SJSA1 (cell line): ENCODE results near the gene CITED1. TPM values are rescaled to one million over a fixed set of nuclear protein-coding genes. Genes with fewer than 3 reads are reported as not detected.

Experiments used
- DNase-seq, 2 experiments: peaks; one replicate each; pipeline ENCODE4 v3.0.0-alpha.2; 2015 to 2020; ENCODE audit warnings: low spot score in 2 of 2, low read depth in 1 of 2
- H3K27ac ChIP-seq: fragments of 250-450 bp; sonication (Bioruptor Pico); 2 replicates; pipeline ENCODE4 v1.5.1; 2020; ENCODE audit warnings: mild to moderate bottlenecking, moderate library complexity
- H3K27me3 ChIP-seq: fragments of 250-450 bp; sonication (Bioruptor Pico); replicated peaks from 2 replicates; pipeline ENCODE4 v1.5.1; 2020; ENCODE audit warnings: mild to moderate bottlenecking, moderate library complexity
- H3K36me3 ChIP-seq: fragments of 250-450 bp; sonication (Bioruptor Pico); 2 replicates; pipeline ENCODE4 v1.5.1; 2020; ENCODE audit warnings: mild to moderate bottlenecking
- H3K4me1 ChIP-seq: fragments of 250-450 bp; sonication (Bioruptor Pico); replicated peaks from 2 replicates; pipeline ENCODE4 v1.6.1; 2021; ENCODE audit warnings: mild to moderate bottlenecking
- H3K4me3 ChIP-seq: fragments of 250-450 bp; sonication (Bioruptor Pico); 2 replicates; pipeline ENCODE4 v1.5.1; 2020; ENCODE audit warnings: mild to moderate bottlenecking
- H3K9me3 ChIP-seq: fragments of 250-450 bp; sonication (Bioruptor Pico); replicated peaks from 2 replicates; pipeline ENCODE4 v1.5.1; 2020; ENCODE audit warnings: mild to moderate bottlenecking
- total RNA-seq: library from RNA; depleted of rRNA; stranded (reverse); fragments of >200 nt; shearing (Covaris generic); gene quantifications from 2 replicates; pipeline ENCODE4 v1.2.3, GENCODE V29; 2014

Gene CITED1
- total RNA-seq, 1 experiment from 2014 or later, result 0.11 TPM

- peaks cover 4% of the 10 kb centered on the region for H3K4me1 ChIP-seq
- no peak overlapping the region for H3K27ac ChIP-seq
- peaks cover 8% of the 10 kb centered on the region for H3K27me3 ChIP-seq
- no peak for DNase-seq
- H3K4me3 ChIP-seq, result no peak overlapping the region
- H3K9me3 ChIP-seq, result no peaks in the 10 kb centered on the region
- H3K36me3 ChIP-seq, result no peaks in the 10 kb centered on the region
Observed at GRCh38 chrX:72299891-72300630, 5.7 kb downstream of the CITED1 start.

DNA sequence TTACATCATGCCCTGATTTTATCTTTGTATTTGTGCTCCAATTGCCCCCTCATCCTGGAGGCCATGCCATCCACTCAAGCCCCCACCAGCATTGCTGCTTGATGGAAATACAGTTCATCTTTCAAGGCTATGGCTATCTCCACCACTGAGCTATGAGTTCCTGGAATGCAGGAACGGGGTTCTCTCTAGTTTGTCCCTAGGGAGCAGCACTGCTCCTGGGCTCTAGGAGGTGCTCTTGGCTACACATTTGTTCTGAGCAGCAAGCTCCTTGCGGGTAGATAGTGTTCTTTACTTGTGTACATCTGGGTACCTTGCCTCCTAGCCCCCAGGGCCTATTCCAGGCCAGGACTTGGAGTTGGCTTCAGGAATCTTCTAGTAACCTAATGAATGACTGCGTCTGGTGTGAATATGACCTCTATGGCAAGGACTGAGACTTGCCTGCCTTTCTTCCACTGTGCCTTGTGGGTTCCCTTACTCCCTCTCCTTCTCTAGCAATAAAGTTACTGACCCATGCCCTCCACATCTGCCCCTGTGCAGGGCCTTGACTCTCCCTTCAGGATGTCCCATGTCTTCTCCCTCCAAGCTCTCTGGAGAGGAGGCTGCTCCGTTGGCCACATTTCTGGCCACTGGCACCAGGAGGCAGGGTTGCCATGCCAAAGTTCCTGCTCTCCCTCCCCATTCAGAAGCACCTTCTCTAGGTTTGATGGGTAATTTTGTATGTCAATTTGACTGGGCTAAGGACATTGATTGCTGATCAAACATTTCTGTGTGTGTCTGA is 7.6 kb downstream of the CITED1 start:
- Histone ChIP-seq H3K36me3 (no peaks in the 10 kb centered on the region), H3K4me3 (no peak overlapping the region), H3K4me1 (no peaks in the 10 kb centered on the region), H3K9me3 (no peaks in the 10 kb centered on the region), H3K27ac (no peak overlapping the region), H3K27me3 (no peaks in the 10 kb centered on the region)
- DNase-seq, result no peak

GRCh38 chrX:72296991-72297390 is 8.7 kb downstream of the CITED1 start:
- DNase-seq, result no peak
- H3K4me3 ChIP-seq, result no peak overlapping the region
- 0 out of 2 replicates have a peak, but pooled peaks cover 4% of the 10 kb centered on the region for H3K27me3 ChIP-seq
- no peaks in the 10 kb centered on the region for H3K9me3 ChIP-seq
- no peaks in the 10 kb centered on the region for H3K36me3 ChIP-seq
- H3K4me1 ChIP-seq, result no peaks in the 10 kb centered on the region
- no peak overlapping the region for H3K27ac ChIP-seq

DNA sequence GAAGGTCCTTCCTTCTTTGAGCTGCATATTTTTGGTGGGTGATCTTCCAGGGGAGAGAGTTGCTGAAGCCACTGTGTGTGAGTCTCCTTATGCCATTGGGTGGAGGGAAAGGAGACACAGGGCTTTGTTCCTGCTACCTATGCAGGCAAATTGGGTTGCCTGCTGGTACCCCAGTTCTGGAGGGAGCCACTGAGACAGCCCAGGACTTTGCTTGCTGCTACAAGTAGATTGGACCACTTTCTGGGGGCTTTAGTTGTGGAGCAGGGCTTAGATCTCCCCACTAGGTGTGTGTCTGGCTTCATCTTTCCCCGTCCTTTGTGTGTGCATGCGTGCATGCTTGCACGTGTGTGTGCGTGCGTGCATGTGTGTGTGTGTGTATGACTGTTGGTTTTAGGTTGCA is 10.0 kb downstream of the CITED1 start:
- Histone ChIP-seq H3K4me1 (no peaks in the 10 kb centered on the region), H3K36me3 (no peaks in the 10 kb centered on the region), H3K9me3 (no peaks in the 10 kb centered on the region), H3K27ac (no peak overlapping the region), H3K27me3 (0 out of 2 replicates have a peak, but pooled peaks cover 4% of the 10 kb centered on the region), H3K4me3 (no peak overlapping the region)
- DNase-seq, result no peak

DNA sequence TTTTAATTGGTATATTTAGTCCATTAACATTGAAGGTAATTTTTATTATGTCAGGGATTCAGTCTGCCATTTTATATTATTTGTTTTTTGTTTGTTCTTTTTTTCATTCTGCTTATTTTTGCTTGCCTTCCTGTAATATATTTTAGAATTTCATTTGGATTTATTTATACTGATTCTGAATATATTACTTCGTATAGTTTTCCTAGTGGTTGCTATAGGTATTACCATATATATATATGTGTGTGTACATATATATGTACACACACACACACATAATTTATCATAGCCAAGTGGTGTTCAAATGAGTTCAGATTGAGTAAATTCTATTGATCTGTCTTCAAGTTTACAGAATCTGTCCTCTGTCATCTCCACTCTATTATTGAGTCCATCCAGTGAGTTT is 11.2 kb downstream of the CITED1 start:
- H3K36me3 ChIP-seq, result no peaks in the 10 kb centered on the region
- no peak overlapping the region for H3K27ac ChIP-seq
- H3K4me3 ChIP-seq, result no peak overlapping the region
- no peaks in the 10 kb centered on the region for H3K9me3 ChIP-seq
- H3K27me3 ChIP-seq, result 0 out of 2 replicates have a peak, but pooled peaks cover 4% of the 10 kb centered on the region
- no peaks in the 10 kb centered on the region for H3K4me1 ChIP-seq
- no peak for DNase-seq

DNA sequence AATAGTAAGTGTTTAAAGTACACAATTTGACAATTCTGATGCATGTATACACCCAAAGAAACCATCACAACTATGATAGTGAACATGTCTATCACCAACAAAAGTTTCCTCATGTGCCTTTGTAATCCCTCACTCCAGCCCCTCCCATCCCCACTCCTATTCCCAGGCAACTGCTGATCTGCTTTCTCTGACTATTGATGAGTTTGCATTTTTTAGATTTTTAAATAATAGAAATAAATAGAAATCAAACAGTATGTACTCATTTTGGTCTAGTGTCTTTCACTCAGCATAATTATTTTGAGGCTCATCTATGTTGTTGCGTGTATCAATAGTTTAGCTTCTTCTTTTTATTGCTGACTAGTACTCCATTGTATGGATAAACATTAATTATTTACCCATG is 23.4 kb downstream of the CITED1 start:
- H3K27ac ChIP-seq, result no peak overlapping the region
- H3K27me3 ChIP-seq, result no peaks in the 10 kb centered on the region
- DNase-seq, result no peak
- H3K4me1 ChIP-seq, result no peaks in the 10 kb centered on the region
- H3K4me3 ChIP-seq, result no peak overlapping the region
- no peaks in the 10 kb centered on the region for H3K9me3 ChIP-seq
- no peaks in the 10 kb centered on the region for H3K36me3 ChIP-seq

DNA sequence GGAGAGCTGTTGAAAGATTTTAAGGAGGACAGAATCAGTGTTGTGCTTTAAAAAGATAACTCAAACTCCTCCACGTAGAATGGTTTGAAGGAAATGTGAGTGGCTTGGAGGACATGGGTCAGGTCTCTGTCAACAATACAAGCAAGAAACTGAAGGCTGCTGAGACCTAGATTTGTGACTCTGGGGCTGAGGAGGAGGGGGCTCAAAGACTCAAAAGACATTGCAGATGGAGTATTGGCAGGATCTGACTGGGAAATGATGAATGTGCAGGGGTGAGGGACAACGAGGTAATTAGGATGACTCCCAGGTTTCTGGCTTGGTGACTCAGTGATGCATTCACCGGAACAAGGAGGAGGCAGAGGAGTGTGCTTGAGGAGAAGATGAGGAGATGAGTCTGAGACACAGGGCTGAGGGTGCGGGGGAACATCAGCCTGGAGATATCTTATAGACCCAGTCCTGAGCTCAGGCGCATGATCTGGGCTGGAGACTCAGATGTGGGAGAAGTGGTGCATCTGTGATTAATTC is 25.3 kb downstream of the CITED1 start:
- Histone ChIP-seq H3K9me3 (no peaks in the 10 kb centered on the region), H3K36me3 (peaks cover 10% of the 10 kb centered on the region), H3K27me3 (no peaks in the 10 kb centered on the region), H3K27ac (no peak overlapping the region), H3K4me1 (peaks cover 7% of the 10 kb centered on the region), H3K4me3 (no peak overlapping the region)
- DNase-seq, result no peak

DNA sequence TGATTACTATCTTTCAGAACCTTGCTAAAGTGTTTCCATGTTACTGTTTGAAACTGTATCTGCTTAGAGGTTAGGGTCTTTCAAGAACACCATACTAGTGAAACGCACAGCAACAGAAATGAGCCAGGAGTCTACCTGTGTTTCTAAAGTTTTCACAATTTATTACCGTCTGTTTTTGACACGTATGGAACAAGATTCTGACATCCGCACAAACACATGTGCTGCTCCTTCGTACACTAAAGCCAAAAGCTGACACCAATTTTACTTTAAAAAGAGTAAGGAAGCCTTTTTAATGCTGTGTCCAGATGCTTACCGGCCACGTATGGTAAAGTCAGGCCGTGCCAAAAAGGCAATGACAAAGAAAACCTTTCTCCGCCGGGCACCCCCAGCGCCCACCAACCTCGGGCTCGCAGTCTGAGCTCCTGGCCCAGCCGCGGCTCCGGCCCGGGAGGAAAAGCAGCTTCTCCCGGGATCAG is 29.2 kb downstream of the CITED1 start:
- peaks cover 43% of the 10 kb centered on the region for H3K4me1 ChIP-seq
- peak overlapping the region; percentile 62 for H3K4me3 ChIP-seq
- DNase-seq, result no peak
- H3K27me3 ChIP-seq, result no peaks in the 10 kb centered on the region
- H3K36me3 ChIP-seq, result peaks cover 47% of the 10 kb centered on the region
- peak overlapping the region; percentile 70 for H3K27ac ChIP-seq
- no peaks in the 10 kb centered on the region for H3K9me3 ChIP-seq

DNA sequence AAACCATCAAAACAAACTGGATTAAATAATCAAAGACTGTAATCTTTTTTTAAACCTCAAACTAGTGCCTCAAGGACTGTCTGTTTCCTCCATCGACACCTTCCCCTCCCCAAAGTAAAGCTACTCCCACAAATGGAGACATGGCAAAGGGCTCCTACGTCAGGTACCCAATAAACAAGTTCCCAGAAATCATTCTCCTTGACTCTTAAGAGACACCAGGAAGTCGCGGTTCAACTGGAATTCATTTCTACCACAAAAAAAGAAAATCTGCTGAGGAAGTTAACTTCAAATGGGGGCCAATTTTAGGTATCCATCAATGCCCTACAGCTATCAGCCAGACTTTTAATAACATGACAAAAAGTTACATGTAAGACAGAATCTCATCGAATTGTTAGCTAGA is 31.2 kb downstream of the CITED1 start:
- Histone ChIP-seq H3K36me3 (peaks cover 62% of the 10 kb centered on the region), H3K27ac (no peak overlapping the region), H3K4me1 (peaks cover 61% of the 10 kb centered on the region), H3K27me3 (no peaks in the 10 kb centered on the region), H3K4me3 (0 out of 2 replicates have a peak overlapping the region, but pooled peaks have one; percentile 62), H3K9me3 (no peaks in the 10 kb centered on the region)
- no peak for DNase-seq

DNA sequence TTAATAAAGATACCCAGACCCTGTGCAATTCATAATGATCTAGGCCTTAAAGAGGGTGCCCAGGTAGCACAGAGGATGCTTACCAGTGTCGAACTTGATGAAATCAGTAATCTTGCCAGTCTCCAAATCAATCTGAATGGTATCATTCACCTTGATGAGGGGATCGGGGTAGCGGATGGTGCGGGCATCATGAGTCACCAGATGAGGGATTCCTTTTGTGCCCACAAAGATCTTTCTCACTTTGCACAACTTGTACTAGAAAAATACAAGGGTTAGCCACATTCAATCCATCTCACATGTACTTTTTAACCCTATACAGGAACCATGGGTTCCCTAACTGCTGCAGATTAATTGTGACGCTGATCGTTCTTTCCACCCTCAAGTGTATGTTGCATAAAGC is 32.0 kb downstream of the CITED1 start:
- no peak for DNase-seq
- Histone ChIP-seq H3K27me3 (no peaks in the 10 kb centered on the region), H3K9me3 (no peaks in the 10 kb centered on the region), H3K27ac (no peak overlapping the region), H3K4me3 (no peak overlapping the region), H3K4me1 (peaks cover 67% of the 10 kb centered on the region), H3K36me3 (peaks cover 67% of the 10 kb centered on the region)

DNA sequence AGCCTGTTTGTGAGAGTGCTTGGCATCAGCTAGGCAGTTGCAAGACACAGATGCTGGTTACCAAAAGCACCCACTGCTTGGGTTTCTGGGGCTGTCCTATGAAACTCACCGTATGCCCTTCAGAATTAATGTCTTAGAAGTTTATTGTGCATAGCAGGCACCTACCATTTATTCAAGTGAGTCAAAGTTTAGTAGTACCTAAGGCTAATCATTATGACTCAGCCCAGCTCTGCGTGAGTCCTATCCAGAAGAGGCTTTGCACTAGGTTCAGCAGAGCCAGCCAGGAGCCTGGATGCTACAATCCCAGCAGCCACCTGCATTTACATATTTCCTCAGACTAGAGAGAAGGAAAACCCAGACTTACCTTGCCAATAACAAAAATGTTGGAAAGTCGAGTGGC is 32.8 kb downstream of the CITED1 start:
- no peaks in the 10 kb centered on the region for H3K27me3 ChIP-seq
- peaks cover 75% of the 10 kb centered on the region for H3K36me3 ChIP-seq
- H3K4me3 ChIP-seq, result no peak overlapping the region
- H3K9me3 ChIP-seq, result no peaks in the 10 kb centered on the region
- no peak overlapping the region for H3K27ac ChIP-seq
- H3K4me1 ChIP-seq, result peaks cover 75% of the 10 kb centered on the region
- no peak for DNase-seq

GRCh38 chrX:72271812-72272211 is 33.9 kb downstream of the CITED1 start:
- DNase-seq, result no peak
- Histone ChIP-seq H3K4me3 (no peak overlapping the region), H3K9me3 (no peaks in the 10 kb centered on the region), H3K4me1 (peaks cover 75% of the 10 kb centered on the region), H3K27me3 (no peaks in the 10 kb centered on the region), H3K27ac (no peak overlapping the region), H3K36me3 (peaks cover 82% of the 10 kb centered on the region)

- no peak for DNase-seq
- H3K27me3 ChIP-seq, result no peaks in the 10 kb centered on the region
- no peak overlapping the region for H3K27ac ChIP-seq
- H3K4me1 ChIP-seq, result peaks cover 75% of the 10 kb centered on the region
- H3K4me3 ChIP-seq, result no peak overlapping the region
- peaks cover 81% of the 10 kb centered on the region for H3K36me3 ChIP-seq
- H3K9me3 ChIP-seq, result no peaks in the 10 kb centered on the region
Observed at GRCh38 chrX:72271091-72271788, 34.5 kb downstream of the CITED1 start.
